GM19238 (cell line): Measurements from ENCODE around the gene UPF3B.
"Not testable (repeated sequence)": the region's sequence is repeated elsewhere in the genome, so short reads cannot be mapped to it uniquely, and the experiment has no call there.

ENCODE experiments used
- DNase-seq: peaks from one replicate; pipeline ENCODE4 v3.0.0; 2011; ENCODE audit warnings: low spot score; ENCODE audit not compliant: insufficient read length

Gene UPF3B, protein sequence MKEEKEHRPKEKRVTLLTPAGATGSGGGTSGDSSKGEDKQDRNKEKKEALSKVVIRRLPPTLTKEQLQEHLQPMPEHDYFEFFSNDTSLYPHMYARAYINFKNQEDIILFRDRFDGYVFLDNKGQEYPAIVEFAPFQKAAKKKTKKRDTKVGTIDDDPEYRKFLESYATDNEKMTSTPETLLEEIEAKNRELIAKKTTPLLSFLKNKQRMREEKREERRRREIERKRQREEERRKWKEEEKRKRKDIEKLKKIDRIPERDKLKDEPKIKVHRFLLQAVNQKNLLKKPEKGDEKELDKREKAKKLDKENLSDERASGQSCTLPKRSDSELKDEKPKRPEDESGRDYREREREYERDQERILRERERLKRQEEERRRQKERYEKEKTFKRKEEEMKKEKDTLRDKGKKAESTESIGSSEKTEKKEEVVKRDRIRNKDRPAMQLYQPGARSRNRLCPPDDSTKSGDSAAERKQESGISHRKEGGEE

DNA sequence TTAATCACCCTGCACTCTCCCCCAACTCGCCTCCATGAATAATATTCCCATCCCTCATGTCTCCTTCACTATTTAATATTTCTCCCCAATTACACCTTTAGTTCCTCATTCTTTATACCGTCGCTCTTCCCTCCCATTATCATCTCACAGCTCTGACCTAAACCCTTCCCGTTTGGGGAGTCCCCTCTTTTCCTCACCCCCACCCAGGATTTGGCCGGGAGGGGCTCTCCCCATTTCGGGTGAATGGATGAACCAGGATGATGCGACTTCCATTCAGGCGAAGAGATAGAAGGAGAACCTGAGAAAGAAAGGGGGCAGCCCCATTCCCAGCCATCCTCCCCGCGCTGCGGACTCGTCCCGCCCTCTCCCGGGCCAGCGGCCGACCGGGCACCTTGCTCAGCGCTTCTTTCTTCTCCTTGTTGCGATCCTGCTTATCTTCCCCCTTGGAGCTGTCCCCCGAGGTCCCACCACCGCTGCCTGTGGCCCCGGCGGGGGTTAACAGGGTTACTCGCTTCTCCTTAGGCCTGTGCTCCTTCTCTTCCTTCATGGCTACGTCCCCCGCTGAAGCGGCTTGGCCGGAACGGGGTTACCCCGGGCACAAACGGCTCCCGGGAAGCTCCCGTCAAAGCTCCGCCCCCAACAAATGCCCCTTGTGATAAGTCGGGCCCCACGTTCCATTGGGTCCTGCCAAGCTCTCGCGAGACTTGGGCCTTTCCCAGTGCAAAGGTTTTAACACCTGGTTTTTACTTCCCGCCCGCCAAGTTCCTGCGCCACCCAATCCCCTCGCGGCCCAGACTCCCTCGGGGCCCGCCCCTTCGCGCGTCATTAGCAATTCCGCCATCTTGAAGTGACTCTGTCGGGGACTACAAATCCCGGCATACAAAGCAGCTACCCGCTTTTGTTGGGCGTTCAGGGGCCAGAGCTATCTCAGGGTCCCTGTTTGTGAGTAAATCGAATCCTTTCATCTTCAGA, at the start of gene UPF3B:
UPF3B (minus strand) TSS at position 582 of the 972 bp plus-strand sequence; CDS start at position 547, 35 bp downstream.
- peak; percentile 83 for DNase-seq

DNA sequence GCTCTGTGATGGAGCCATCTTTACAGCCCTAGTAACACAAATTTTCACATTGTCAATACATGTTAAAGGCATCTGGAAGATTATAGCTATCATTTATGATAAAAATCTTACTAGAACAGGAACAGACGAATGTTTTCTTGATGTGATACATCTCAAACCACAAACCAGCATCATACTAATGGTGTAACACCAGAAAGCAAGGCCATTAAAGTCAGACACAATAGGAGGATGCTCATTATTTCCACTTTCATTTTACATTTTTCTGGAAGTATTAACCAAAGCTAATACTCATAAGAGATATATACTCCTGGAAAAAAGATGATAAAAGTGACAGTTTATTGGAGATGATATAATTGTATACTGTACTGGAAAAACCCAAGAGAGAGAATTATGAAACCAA, 48.2 kb upstream of the UPF3B start:
- DNase-seq, result no peak

DNA sequence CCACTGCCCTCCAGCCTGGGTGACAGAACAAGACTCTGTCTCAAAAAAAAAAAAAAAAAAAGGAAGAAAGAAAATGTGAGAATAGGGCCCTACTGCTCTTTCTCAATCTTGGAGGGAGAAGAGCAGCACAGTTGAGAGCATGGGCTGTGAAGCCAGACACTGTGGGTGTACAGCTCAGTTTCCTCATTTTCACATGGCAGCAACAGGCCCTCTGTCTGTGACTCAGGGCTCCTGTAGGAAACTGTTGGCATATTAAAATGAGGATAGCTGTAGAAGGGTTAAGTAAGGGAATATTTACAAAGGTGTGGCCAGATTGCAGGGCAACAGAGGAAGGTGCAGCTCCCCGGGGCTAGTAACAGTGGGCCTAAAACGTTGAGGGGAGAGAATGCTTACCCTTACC, 46.4 kb upstream of the UPF3B start:
- no peak for DNase-seq

DNA sequence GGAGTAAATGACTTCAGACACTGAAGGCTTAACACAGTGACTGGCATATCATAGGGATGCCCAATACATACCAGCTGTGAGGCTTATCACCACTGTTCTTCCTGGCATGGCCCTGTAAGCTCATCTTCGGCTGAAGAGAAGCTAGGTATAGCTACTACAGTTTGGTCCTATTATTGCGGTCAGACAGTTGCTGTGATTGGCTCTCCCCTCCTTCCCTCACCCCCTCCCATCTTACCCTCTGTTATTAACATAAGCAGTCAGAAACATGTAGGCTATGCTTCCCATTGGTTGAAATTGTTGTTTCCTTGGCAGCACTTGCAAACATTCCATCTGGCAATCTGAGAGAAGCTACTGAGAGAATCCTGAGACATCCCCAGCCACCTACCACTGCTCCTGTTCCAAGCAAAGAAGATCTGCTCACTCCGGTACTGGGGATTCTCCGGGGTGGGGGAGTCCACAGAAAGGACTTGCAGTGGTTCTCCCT, 43.1 kb upstream of the UPF3B start, which contains the start of gene AKAP14:
AKAP14 (plus strand) TSS at position 51 of the 484 bp plus-strand sequence. CDS start 7,331 bp downstream, outside the sequence.
- no peak for DNase-seq

DNA sequence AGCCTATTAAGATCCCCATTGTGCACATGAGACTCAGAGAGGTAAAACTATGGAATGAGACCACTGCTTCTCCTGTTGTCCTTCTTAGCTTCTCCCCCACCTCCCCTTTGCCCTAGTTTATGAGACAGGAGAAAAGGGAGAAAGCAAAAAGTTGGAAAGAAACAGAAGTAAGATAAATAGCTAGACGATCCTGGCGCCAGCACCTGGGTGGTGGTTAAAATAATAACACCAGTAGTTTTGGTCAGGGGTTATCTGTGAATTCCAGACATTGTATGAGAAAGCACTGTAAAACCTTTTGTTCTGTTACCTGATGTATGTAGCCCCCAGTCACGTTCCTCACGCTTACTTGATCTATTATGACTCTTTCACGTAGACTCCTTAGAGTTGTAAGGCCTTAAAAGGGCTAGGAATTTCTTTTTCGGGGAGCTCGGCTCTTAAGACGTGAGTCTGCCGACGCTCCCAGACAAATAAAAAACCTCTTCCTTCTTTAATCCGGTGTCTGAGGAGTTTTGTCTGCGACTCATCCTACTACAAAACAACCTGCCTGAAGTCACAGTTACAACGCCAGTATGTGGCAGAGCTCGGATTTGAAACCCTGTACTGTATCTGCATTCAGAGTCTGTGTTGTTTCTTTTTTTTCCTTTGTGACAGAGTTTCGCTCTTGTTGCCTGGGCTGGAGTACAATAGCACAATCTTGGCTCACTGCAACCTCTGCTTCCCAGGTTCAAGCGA, 39.4 kb upstream of the UPF3B start:
- DNase-seq, result not testable (repeated sequence)

DNA sequence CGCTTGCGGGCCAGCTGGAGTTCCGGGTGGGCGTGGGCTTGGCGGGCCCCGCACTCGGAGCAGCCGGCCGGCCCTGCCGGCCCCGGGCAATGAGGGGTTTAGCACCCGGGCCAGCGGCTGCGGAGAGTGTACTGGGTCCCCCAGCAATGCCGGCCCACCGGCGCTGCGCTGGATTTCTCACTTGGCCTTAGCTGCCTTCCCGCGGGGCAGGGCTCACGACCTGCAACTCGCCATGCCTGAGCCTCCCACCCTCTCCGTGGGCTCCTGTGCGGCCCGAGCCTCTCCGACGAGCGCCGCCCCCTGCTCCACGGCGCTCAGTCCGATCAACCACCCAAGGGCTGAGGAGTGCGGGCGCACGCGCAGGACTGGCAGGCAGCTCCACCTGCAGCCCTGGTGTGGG, 37.9 kb upstream of the UPF3B start:
- DNase-seq, result not testable (repeated sequence)

DNA sequence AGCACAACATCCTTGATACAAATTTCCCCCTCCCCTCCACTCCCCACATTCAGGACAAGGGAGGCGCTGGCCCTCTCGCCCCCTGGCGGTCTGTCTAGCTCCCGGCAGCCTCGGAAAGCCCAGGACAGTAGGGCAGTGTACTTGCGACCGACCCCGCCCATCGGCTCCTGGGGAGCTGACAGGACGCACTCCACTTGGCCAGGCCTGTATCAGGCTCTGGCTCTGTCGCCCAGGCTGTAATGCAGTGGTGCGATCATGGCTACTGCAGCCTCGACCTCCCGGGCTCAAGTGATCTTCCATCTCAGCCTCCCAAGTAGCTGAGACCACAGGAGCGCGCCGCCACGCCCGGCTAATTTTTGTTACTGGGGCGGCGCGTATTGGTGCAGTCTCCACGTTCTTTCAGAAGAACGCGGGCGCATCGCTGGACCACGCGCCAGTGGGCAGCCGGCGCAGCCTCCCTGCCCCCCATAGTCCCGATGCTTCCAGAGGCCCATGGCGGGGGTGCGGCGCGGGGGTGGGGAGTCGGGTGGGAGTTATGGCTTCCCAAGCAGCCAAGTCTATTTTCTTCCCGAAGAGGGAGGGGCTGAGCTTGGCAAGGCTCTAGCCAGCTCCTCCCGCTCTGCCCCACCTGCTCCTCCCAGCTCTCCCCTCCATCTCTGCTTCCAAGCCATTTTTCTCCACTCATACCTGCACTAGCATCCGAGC, 35.1 kb upstream of the UPF3B start:
- DNase-seq, result peak; percentile 52

DNA sequence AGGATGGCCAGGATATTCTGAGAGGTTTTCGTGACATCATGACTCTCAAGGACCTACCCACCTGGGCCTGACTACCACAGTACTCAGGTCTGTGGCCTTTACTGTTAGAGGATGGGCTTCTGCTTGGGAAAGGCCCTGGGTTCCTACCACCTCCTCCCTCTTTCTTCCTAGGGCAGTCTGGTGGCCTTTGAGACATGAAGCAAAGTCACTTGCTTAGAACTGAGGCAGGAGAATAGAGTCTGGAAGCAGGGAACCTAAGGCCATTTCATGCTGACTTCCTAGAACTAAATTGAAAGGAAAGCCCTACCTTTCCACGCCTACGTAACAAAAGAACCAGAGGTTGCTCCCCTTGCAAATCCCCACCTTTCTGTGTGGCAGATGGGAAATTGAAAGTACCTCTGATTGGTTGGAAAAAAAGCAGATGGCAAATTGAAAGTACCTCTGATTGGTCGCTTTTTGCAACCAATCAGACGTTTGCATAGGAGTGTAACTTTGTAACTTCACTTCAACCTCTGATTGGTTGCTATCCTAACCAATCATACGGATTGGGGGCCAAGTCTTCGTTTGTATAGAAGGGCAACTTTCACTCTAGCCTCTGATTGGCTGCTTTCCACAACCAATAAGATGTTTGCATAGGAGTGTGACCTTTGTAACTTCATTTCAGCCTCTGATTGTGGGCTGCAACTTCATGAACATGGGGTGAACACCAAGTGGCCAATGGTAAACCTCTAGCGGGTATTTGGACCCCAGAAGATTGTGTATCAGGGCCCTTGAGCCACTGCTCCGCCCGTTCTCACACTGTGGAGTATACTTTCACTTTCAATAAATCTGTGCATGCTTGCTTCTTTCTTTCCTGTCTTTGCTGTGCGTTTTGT, 33.0 kb upstream of the UPF3B start:
- DNase-seq, result no peak

DNA sequence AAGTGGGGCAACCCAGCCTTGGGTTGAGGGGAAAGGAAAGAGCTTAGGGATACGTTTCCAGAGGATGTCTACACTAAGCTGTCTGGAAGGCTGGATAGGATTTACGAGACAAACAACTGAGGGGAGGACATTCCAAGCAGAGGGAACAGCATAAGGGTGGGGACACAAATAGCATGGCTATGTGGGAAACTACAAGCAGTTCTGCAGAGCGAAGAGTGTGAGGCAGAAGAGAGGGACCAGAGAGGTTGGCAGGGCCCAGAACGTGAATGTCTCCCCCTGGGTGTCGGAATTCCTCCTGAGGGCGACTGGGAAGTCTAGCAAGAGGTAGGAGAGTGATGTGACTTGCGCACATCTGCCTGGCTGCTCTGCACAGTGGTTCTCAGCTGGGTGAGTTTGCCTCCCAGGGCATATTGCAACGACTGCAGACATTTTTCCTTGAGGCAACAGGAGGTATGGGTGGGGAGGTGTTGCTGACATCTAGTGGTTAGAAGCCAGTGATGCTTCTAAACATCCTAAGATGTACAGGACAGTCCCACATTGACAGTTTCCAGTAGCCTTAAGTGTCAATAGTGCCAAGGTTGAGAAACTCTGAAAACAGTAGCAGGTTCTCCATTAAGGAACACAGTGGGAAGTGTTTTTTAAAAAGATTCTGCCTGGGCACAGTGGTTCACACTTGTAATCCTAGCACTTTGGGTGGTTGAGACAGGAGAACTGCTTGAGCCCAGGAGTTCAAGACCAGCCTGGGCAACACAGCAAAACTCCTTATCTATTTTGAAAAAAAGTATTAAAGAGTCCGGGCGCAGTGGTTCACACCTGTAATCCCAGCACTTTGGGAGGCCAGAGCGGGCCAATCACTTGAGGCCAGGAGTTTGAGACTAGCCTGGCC, 28.0 kb upstream of the UPF3B start:
- no peak for DNase-seq

DNA sequence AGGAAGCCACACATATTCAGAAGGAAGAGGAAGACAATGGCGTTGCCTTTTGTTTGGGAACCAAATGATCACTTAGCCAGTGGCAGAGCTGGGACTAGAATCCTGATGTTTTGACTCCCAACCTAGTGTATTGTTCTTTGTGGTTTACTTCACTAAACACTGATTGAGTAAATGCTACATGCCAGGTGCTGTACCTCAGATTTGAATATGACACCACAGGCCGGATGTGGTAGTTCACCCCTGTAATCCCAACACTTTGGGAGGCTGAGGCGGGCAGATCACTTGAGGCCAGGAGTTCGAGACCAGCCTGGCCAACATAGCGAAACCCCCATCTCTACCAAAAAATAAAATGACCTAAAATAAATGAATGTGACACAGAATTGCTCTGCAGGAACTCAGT, 27.3 kb upstream of the UPF3B start:
- no peak for DNase-seq

DNA sequence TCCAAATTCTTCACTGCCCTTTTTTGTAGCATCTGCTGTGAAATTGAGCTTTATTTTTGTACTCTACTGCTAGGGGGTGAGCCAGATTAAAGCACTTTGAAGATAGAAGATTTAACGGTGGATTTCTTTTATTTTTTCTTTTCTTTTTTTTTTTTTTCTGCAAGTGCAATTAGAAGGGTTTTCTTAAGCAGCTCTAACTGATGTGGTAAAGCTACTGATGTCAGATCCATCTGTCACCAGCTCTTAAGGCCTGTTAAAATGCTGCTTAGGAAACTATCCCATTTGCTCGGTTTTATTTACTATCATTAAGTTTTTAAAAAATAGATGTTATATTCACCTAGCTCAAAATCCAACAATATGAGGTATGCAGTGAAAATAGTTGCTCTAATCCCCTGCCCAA, 26.0 kb upstream of the UPF3B start:
- no peak for DNase-seq

DNA sequence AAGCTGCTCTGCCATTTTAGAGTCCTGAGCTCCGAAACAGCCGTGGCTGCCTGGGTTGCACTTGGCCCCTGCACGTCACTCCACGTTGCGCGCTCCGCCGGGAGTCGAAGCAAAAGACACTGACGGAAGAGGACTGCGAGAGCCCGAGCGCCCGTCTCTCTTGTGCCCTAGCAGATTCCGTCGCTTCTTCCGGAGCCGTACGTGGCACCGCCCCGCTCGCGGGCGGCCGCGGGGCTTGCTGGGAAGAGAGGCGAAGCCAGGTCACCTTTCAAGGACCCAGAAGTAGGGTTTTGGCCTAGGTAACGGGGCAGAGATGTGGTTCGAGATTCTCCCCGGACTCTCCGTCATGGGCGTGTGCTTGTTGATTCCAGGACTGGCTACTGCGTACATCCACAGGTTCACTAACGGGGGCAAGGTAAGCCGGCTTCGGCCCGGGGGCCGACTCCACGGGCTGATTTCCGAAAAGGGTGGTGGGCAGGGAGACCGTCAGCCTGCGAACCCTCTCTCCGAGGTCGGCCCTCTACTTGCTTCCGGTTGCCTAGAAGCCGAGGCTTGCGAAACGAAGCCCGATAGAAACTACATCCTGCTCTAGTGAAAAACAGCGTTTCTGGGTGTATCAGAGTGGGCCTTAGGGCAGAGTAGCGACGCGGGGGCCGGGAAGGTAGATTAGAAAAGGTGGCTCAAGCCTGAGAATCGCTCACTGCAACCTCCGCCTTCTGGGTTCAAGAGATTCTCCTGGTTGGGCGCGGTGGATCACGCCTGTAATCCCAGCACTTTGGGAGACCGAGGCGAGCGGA, 19.0 kb upstream of the UPF3B start, which contains the start of the genes NDUFA1 and RNF113A:
NDUFA1 (plus strand) TSS at position 234 of the 797 bp plus-strand sequence; CDS start at position 314, 80 bp downstream.
RNF113A (minus strand) TSS at position 135 of the 797 bp plus-strand sequence; CDS start at position 15, 120 bp downstream.
- DNase-seq, result peak; percentile 66

DNA sequence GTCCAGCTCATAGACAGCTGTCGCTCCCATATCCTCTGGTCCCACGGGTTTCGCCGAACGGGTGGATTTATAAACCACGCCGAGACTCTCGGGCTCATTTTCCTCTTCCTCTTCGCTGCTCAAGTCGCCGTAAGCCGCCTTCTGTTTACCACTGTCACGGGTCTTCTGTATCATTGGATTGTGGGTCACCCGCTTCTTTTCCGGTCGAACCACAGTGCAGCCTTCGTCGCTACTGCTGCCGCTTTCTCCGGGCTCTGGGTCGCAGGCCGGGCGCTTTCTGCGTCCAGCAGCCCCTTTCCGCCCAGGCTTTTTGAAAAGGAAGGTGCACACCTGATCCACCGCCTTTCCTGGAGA, 18.5 kb upstream of the UPF3B start:
- DNase-seq, result no peak

DNA sequence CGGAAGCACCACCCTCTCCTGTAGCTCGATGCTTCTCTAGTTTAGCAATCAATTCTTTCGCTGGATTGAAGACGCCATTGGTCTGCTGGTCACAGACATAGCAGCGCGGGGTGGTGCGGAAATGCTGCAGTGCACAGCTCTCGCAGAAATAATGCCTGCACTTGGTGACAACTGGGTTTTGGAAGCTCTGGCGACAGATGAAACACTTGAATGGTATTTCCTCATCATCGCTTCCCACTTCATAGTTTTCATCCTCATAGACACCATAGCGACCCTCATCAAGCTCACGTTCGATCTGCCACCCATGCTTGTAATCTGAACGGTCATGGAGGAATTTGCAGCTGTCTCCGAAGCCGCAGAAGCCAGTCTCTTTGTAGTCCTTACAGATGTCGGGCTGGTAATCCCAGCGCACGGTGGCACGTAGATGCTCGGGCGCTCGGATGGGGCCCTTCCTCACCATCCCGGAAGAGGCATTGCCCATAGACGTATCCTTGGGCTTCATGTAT, 17.9 kb upstream of the UPF3B start:
- no peak for DNase-seq

DNA sequence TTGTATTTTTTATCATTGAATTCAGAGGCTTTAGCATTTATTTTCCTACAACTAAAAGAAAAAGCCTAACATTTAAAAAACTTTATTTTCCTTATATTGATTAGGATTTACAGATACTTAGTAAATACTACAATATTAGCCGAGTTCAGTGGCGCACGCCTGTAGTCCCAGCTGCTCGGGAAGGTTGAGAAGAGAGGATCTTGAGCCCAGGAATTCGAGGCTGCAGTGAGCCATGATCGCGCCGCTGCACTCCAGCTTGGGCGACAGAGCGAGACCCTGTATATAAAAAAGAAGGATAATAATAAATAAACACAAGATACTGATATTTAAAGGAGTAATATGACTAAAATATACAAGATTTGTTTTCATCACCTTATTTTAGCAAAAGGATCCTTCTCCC, 681 bp upstream of the UPF3B start:
- DNase-seq, result no peak

DNA sequence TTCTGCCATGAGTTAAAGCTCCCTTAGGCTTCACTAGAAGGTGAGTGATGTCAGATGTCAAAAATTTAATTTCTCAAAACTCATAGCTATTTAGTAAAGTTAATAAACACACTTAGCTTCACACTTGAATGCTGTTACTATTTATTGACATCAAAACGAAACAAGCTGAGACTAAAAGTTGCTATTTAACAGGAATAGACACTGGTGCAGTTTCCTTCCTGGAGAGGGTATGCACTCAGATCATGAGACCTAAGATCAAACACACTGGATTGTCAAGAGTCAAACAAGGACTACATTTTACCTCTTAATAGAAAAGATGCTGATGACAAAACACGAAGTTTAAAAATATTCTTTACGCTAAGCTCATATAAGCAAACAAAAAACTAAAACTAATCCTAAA, 18.9 kb downstream of the UPF3B start:
- DNase-seq, result no peak

DNA sequence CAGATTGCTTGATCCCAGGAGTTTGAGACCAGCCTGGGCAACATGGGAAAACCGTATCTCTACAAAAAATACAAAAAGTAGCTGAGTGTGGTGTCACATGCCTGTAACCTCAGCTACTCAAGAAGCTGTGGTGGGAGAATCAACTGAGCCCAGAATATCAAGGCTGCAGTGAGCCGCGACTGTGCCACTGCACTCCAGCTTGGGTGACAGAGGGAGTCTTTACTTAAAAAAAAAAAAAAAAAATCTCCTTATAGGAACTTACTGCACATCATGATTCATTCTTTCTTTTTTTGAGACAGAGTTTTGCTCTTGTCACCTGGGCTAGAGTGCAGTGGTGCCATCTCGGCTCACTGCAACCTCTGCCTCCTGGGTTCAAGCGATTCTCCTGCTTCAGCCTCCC, 24.3 kb downstream of the UPF3B start:
- DNase-seq, result no peak
